Iris pigment epithelial cell (primary cell): Measurements from ENCODE around the gene PCSK9.
"Not testable (repeated sequence)": the region's sequence is repeated elsewhere in the genome, so short reads cannot be mapped to it uniquely, and the experiment has no call there.

Experiments
- DNase-seq: peaks from one replicate; pipeline ENCODE4 v3.0.0-alpha.2; 2011; ENCODE audit warnings: low read depth

The PCSK9 gene

GRCh38 chr1:55079651-55080050 is 40.3 kb downstream of the PCSK9 start:
- DNase-seq = no peak

GRCh38 chr1:55081188-55081904 is 42.0 kb downstream of the PCSK9 start:
- DNase-seq = peak; percentile 86

GRCh38 chr1:55081905-55082296 is 42.6 kb downstream of the PCSK9 start:
- DNase-seq = peak; percentile 44

GRCh38 chr1:55084257-55084656 is 44.9 kb downstream of the PCSK9 start:
- no peak for DNase-seq

- DNase-seq = no peak
Measured at GRCh38 chr1:55087439-55087838, 48.1 kb downstream of the PCSK9 start.

GRCh38 chr1:55088413-55088812 is 49.1 kb downstream of the PCSK9 start:
- DNase-seq = no peak

GRCh38 chr1:55089683-55090082 is 50.3 kb downstream of the PCSK9 start:
- DNase-seq = peak; percentile 53

- no peak for DNase-seq
Measured at GRCh38 chr1:55092475-55092874, 53.1 kb downstream of the PCSK9 start.

- DNase-seq = no peak
Measured at GRCh38 chr1:55095095-55095494, 55.7 kb downstream of the PCSK9 start.

GRCh38 chr1:55103891-55104290 is 64.5 kb downstream of the PCSK9 start:
- no peak for DNase-seq

GRCh38 chr1:55107101-55107500 is 67.8 kb downstream of the PCSK9 start:
- DNase-seq = peak; percentile 18

- not testable (repeated sequence) for DNase-seq
Measured at GRCh38 chr1:55109005-55109404, 69.7 kb downstream of the PCSK9 start.
